ENCODE results near the gene CES2. TPM values are rescaled to one million over a fixed set of nuclear protein-coding genes. Genes with fewer than 3 reads are reported as not detected.

CES2 gene
- polyA plus RNA-seq, 2 of the 4 experiments (the other 2 are of a cell fraction), result 20.3 to 20.4 TPM

DNA sequence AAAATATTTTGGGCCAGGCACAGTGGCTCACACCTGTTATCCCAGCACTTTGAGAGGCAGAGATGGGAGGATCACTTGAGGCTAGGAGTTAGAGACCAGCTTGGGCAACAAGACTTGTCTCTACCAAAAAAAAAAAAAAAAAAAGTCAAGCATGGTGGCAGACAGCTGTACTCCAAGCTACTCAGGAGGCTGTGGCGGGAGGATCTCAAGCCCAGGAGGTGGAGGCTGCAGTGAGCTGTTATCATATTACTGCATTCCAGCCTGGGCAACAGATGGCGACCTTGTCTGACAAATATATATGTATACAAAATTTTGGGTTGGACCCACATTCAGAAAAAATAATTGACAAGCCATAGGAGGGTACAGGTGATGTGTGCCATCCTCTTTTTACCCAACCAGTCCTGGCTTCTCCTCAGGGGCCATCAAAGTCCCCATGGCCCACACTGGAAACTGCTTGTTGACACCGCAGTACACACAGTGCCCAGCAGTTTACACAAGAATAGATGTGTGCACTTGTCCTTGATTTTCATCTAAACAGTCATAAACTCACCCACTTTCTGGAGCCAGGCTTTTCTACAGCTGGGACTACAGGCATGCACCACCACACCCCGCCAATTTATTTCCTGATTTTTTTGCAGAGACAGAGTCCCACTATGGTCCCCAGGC lies 1.7 kb downstream of the CES2 start:
- TF ChIP-seq JUN (IDR thresholded peaks at IDR 0.05) (no peak), MYC (IDR thresholded peaks at IDR 0.05; ENCODE audit: borderline replicate concordance, low read length) (no peak), HDAC2 (IDR thresholded peaks at IDR 0.05) (no peak), BHLHE40 (IDR thresholded peaks at IDR 0.05; ENCODE audit: low read depth, low read length) (no peak), HOXB13 (CRISPR knock-in tag; IDR thresholded peaks at IDR 0.05; ENCODE audit: low read depth) (no peak), HEYL (CRISPR knock-in tag; IDR thresholded peaks at IDR 0.05) (no peak), ZC3H11A (IDR thresholded peaks at IDR 0.05) (no peak), PHF8 (IDR thresholded peaks at IDR 0.05; ENCODE audit: borderline replicate concordance, low read depth) (no peak), RAD21 (conservative IDR thresholded peaks at IDR 0.05 in 1 of 2, IDR thresholded peaks at IDR 0.05 in 1 of 2) (no peak), ZNF302 (CRISPR knock-in tag; IDR thresholded peaks at IDR 0.05) (no peak), KDM1A (IDR thresholded peaks at IDR 0.05; ENCODE audit: low read depth) (no peak), NPAS2 (CRISPR knock-in tag; IDR thresholded peaks at IDR 0.05; ENCODE audit: borderline replicate concordance) (no peak), HOXB5 (CRISPR knock-in tag; IDR thresholded peaks at IDR 0.05) (no peak), EHMT2 (IDR thresholded peaks at IDR 0.05; ENCODE audit: low read depth) (no peak), RNF2 (IDR thresholded peaks at IDR 0.05; ENCODE audit: borderline replicate concordance, low read depth) (no peak), RARB (CRISPR knock-in tag; IDR thresholded peaks at IDR 0.05) (no peak)
- TF ChIP-seq, protein P1, sequence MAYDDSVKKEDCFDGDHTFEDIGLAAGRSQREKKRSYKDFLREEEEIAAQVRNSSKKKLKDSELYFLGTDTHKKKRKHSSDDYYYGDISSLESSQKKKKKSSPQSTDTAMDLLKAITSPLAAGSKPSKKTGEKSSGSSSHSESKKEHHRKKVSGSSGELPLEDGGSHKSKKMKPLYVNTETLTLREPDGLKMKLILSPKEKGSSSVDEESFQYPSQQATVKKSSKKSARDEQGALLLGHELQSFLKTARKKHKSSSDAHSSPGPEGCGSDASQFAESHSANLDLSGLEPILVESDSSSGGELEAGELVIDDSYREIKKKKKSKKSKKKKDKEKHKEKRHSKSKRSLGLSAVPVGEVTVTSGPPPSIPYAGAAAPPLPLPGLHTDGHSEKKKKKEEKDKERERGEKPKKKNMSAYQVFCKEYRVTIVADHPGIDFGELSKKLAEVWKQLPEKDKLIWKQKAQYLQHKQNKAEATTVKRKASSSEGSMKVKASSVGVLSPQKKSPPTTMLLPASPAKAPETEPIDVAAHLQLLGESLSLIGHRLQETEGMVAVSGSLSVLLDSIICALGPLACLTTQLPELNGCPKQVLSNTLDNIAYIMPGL (CRISPR knock-in tag; IDR thresholded peaks at IDR 0.05; ENCODE audit: borderline replicate concordance), result no peak
- TF ChIP-seq, protein P2, sequence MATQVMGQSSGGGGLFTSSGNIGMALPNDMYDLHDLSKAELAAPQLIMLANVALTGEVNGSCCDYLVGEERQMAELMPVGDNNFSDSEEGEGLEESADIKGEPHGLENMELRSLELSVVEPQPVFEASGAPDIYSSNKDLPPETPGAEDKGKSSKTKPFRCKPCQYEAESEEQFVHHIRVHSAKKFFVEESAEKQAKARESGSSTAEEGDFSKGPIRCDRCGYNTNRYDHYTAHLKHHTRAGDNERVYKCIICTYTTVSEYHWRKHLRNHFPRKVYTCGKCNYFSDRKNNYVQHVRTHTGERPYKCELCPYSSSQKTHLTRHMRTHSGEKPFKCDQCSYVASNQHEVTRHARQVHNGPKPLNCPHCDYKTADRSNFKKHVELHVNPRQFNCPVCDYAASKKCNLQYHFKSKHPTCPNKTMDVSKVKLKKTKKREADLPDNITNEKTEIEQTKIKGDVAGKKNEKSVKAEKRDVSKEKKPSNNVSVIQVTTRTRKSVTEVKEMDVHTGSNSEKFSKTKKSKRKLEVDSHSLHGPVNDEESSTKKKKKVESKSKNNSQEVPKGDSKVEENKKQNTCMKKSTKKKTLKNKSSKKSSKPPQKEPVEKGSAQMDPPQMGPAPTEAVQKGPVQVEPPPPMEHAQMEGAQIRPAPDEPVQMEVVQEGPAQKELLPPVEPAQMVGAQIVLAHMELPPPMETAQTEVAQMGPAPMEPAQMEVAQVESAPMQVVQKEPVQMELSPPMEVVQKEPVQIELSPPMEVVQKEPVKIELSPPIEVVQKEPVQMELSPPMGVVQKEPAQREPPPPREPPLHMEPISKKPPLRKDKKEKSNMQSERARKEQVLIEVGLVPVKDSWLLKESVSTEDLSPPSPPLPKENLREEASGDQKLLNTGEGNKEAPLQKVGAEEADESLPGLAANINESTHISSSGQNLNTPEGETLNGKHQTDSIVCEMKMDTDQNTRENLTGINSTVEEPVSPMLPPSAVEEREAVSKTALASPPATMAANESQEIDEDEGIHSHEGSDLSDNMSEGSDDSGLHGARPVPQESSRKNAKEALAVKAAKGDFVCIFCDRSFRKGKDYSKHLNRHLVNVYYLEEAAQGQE (IDR thresholded peaks at IDR 0.05), result no peak
- TF ChIP-seq, protein P3, sequence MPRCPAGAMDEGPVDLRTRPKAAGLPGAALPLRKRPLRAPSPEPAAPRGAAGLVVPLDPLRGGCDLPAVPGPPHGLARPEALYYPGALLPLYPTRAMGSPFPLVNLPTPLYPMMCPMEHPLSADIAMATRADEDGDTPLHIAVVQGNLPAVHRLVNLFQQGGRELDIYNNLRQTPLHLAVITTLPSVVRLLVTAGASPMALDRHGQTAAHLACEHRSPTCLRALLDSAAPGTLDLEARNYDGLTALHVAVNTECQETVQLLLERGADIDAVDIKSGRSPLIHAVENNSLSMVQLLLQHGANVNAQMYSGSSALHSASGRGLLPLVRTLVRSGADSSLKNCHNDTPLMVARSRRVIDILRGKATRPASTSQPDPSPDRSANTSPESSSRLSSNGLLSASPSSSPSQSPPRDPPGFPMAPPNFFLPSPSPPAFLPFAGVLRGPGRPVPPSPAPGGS (IDR thresholded peaks at IDR 0.05), result no peak
- TF ChIP-seq, protein P4, sequence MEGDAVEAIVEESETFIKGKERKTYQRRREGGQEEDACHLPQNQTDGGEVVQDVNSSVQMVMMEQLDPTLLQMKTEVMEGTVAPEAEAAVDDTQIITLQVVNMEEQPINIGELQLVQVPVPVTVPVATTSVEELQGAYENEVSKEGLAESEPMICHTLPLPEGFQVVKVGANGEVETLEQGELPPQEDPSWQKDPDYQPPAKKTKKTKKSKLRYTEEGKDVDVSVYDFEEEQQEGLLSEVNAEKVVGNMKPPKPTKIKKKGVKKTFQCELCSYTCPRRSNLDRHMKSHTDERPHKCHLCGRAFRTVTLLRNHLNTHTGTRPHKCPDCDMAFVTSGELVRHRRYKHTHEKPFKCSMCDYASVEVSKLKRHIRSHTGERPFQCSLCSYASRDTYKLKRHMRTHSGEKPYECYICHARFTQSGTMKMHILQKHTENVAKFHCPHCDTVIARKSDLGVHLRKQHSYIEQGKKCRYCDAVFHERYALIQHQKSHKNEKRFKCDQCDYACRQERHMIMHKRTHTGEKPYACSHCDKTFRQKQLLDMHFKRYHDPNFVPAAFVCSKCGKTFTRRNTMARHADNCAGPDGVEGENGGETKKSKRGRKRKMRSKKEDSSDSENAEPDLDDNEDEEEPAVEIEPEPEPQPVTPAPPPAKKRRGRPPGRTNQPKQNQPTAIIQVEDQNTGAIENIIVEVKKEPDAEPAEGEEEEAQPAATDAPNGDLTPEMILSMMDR (IDR thresholded peaks at IDR 0.05), result no peak
- no peak for ATAC-seq
- peaks cover 26% of the 10 kb centered on the region for H3K4me1 ChIP-seq
- no peak for DNase-seq (ENCODE audit: low read depth in 1 of 2, low spot score in 1 of 2)
- no peaks in the 10 kb centered on the region for H3K9me3 ChIP-seq
- 91% methylated on average over 4 of the region's 4 CpGs for WGBS (ENCODE audit: missing lambda C conversion rate)
- POLR2A ChIA-PET, result no interaction called here
- no peak overlapping the region for H3K4me2 ChIP-seq
- FAIRE-seq, result no peak
- CTCF ChIA-PET, result interaction anchor here (0.6 to 4.0 kb wide), 7 partner anchors 10 to 218 kb away, joined by 3 to 31 read pairs (median 7); partner anchors contain the start of gene CES3
- no peak overlapping the region for H3K27ac ChIP-seq
- H3K4me3 ChIP-seq, result no peak overlapping the region
